ENCODE measurements around the gene RERG. TPM values are rescaled to one million over a fixed set of nuclear protein-coding genes. Genes with fewer than 3 reads are reported as not detected.

RERG gene
- total RNA-seq, 2 donors from 2014 or later, result 0.42 to 1.4 TPM

DNA sequence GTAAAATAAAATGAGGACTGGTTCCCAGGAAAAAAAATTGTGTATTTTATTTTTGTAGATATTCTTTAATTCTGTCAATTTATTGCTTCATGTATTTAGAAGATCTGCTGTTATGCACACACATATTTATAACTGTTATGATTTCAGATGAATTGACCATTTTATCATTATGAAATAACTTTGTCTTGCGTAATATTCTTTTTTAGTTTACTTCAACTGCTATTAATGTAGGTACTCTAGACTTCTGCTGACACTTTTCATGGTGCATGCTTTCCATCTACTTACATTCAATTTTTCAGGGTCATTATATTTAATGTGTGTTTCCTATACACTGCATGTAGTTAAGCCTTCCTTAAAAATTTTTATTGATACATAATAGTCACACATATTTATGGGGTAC lies 162.1 kb downstream of the RERG start:
- no peak for DNase-seq
- H3K9ac ChIP-seq (ENCODE audit: extremely low read depth, low read length, poor library complexity, severe bottlenecking), result no peak overlapping the region
- H3K9me3 ChIP-seq (ENCODE audit: control insufficient read depth, low read length), result no peaks in the 10 kb centered on the region
- no peaks in the 10 kb centered on the region for H3K36me3 ChIP-seq (ENCODE audit: control insufficient read depth, insufficient read depth, low read length)
- H3K27ac ChIP-seq (ENCODE audit: low read depth, low read length), result no peak overlapping the region
- 100% methylated on average over 1 of the region's 1 CpG; no CpG with 5 or more reads in 1 of the 2 experiments for WGBS, 2 experiments (ENCODE audit: insufficient coverage in 1 of 2, insufficient read length in 1 of 2)
- Mint-ChIP-seq H3K4me3 (no peak overlapping the region), H3K27ac (no peak overlapping the region), H3K27me3 (ENCODE audit: insufficient read depth) (no peaks in the 10 kb centered on the region), H3K4me1 (no peaks in the 10 kb centered on the region), H3K9me3 (no peaks in the 10 kb centered on the region), H3K36me3 (ENCODE audit: low read depth) (no peaks in the 10 kb centered on the region)
- H3K4me1 ChIP-seq (ENCODE audit: control insufficient read depth, insufficient read depth, low read length), result no peaks in the 10 kb centered on the region
- no peaks in the 10 kb centered on the region for H3K27me3 ChIP-seq (ENCODE audit: control insufficient read depth, insufficient read depth, low read length, poor library complexity, severe bottlenecking)
- H3K4me3 ChIP-seq (ENCODE audit: low read length), result no peak overlapping the region
- TF ChIP-seq, protein P1, sequence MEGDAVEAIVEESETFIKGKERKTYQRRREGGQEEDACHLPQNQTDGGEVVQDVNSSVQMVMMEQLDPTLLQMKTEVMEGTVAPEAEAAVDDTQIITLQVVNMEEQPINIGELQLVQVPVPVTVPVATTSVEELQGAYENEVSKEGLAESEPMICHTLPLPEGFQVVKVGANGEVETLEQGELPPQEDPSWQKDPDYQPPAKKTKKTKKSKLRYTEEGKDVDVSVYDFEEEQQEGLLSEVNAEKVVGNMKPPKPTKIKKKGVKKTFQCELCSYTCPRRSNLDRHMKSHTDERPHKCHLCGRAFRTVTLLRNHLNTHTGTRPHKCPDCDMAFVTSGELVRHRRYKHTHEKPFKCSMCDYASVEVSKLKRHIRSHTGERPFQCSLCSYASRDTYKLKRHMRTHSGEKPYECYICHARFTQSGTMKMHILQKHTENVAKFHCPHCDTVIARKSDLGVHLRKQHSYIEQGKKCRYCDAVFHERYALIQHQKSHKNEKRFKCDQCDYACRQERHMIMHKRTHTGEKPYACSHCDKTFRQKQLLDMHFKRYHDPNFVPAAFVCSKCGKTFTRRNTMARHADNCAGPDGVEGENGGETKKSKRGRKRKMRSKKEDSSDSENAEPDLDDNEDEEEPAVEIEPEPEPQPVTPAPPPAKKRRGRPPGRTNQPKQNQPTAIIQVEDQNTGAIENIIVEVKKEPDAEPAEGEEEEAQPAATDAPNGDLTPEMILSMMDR (conservative IDR thresholded peaks at IDR 0.05), result no peak

Other genes starting within 250 kb of the RERG start
- gene PDE6H, start 248.4 kb downstream of the RERG start, total RNA-seq, result not detected
- under 1 TPM in 1 of 2 donors, not detected in 1; 0.31 TPM for gene PTPRO, start 101.1 kb upstream of the RERG start, total RNA-seq